GM19193 (cell line): ENCODE data around the gene DLG3.

Source experiments
- POLR2A ChIP-seq: IDR thresholded peaks from 4 replicates; pipeline ENCODE4 v1.6.1; 2011; ENCODE audit not compliant: insufficient read depth, insufficient read length; ENCODE audit errors: extremely low read depth

Gene DLG3

GRCh38 chrX:70453024-70453618 lies 8.5 kb downstream of the DLG3 start:
- no peak for TF ChIP-seq POLR2A

GRCh38 chrX:70454441-70455365 lies 10.1 kb downstream of the DLG3 start:
- peak; percentile 28 for TF ChIP-seq POLR2A

DNA sequence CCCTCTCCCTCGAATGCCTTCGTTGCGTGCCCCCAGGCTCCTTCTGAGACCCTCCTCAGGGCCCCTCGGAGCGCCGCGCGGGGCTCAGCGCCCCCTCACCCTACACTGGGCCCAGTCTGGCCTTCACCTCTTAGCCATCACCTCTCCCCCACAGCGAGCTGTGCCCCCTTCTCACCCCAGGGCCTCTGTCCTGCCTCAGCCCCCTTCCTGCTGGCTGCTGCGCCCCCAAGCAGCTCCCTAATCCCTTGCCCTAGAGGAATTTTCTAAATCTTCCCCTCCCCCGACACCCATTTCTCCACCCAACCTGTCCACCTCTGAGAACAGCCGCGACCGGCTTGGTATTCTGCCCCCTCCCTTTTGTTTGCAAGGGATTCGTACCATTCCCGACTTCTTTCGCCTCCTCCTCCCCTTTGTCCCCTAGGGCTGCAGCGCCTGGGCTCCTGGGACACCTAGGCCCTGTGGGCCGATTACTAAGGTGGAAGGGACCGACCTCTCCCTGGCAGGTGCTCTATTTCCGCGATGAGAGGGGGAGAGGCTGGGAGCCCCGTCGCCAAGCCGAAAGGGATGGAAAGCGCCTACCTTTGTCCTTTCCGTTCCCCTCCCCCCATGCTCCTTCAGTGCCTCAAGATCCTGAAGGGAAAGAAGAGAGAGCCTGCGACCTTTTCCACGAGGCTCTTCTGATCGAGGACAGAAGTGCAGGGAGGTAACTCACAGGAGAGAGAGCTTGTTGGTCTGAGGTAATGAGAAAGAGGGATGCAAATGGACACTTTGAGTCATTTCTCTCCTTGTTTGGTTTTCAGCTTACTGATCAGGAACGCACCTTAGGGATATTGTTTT lies 10.9 kb downstream of the DLG3 start:
- peak; percentile 8 for TF ChIP-seq POLR2A

DNA sequence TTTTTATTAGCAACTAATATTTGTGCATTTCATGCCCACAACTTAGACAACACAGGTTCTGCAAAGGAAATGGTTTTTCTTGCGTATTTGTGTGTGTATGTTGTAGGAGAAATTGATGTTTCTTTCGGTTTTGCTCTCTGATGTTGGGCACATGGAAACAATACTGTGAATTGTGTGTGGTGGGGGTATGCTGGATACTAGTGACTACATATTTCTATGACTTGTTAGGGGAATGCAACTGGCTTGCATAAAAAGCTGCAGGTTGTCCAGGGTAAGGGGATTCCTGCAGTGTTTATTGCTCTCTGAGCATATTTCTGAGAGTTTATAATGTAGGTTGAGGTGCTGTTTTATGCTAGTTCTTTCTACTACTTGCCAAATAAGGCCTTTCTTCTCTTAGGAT lies 11.6 kb downstream of the DLG3 start:
- TF ChIP-seq POLR2A: no peak

- no peak for TF ChIP-seq POLR2A
Observed at GRCh38 chrX:70461026-70461425, 16.4 kb downstream of the DLG3 start.

DNA sequence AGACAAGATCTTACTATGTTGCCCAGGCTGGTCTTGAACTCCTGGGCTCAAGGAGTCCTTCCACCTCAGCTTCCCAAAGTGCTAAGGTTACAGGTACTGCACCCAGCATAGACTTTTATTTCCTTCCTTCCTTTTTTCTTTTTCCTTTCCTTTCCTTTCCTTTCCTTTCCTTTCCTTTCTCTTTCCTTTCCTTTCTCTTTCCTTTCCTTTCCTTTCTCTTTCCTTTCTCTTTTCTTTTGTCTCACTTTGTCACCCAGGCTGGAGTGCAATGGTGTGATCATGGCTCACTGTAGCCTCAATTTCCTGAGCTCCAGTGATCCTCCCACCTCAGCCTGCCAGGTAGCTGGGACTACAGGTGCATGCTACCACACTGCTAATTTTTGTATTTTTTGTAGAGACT lies 19.4 kb downstream of the DLG3 start:
- no peak for TF ChIP-seq POLR2A

GRCh38 chrX:70466968-70467367 lies 22.3 kb downstream of the DLG3 start:
- TF ChIP-seq POLR2A: no peak

GRCh38 chrX:70468709-70469108 lies 24.1 kb downstream of the DLG3 start:
- no peak for TF ChIP-seq POLR2A

DNA sequence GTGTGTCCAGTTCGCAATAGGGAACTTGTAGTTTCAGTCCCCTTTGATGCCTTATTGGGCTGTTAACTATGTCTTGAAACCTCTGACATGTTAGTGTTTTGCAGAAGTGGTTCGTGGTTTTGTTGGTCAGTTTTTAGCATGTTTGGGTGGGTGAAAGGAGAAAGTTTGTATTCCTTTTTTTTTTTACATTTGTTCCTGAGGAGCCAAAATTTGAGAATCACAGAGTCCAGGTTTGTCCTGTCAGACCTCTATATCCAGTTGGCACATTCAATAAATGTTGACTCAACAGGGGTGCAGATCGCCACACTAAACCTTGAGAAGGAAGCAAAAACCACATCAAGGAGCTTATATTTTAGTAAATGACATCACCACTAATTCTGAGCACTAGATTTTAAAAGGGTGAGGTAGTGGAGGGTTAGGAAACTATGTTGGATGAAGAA lies 26.2 kb downstream of the DLG3 start:
- no peak for TF ChIP-seq POLR2A

DNA sequence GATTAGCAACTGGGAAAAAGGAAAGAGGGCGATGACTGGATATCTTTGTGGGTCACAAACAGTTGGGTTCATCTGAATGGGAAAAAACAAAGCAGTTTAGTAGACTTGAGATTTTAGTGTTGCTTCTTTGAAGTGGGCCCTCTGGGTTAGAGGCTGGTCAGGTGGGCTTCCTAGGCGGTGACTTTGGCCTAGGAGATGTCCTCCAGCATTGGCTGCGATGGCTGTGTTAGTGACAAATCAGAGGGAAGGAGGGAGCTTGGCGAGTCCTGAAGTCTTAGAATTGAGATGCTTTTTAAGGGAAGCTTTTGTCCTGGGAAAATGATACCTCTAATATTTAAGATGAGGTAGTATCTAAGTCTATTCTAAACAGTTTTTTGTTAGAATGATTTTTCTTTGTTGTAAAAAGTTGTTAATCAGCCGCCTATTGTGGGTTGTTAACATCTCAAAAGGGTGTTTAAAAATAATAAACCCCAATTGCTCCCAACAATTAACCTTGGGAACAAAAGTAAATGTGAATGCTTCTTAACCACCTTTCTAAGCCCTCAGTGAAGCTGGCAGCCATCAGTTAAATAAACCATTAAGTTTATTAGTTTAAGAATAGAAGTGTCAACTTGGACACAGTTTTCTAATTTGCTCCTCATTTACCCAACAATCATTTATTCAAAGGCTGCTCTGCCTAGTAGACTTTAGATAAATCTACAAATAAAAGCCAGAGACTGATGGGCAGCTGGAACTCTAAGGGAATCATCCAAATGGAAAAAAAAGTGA lies 31.7 kb downstream of the DLG3 start:
- no peak for TF ChIP-seq POLR2A

GRCh38 chrX:70476934-70477733 lies 32.5 kb downstream of the DLG3 start:
- no peak for TF ChIP-seq POLR2A

GRCh38 chrX:70477734-70478075 lies 33.1 kb downstream of the DLG3 start:
- TF ChIP-seq POLR2A: no peak

GRCh38 chrX:70478526-70479245 lies 34.1 kb downstream of the DLG3 start:
- TF ChIP-seq POLR2A: no peak

DNA sequence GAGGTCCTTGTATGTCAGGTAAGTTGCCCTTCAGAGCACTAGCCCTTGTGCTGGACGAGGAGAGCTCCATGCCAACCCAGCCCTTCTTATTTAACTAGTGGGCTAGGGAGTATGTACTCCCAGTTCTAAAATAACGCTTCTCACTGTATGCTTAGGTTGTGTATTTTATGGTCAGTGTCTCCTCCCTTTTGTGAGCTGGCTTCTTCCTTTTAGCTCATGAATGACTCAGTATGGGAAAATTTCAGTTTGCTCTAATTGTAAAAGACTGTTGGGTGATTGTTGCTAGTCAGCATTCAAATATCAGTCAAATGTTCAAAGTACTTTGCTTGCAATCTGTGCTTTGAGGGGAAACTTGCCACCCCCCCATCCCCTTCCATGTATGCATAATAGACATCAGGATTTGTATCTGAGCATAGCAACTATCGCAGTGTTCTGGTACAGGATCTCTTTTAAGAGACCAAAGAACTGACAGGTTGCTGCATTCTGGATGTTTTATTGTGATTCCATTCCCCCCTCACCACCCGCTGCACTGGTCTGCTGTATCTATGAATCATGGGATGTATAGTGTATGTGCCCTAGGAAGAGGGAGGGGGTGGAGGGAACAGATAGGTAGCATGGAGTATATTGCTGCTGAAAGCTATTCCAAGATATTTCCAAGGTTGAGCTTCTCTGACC lies 34.7 kb downstream of the DLG3 start:
- no peak for TF ChIP-seq POLR2A
